ENCODE data around the gene ITPKB.

Gene ITPKB

GRCh38 chr1:226688808-226689207 lies 50.3 kb downstream of the ITPKB start:
- TF ChIP-seq TEAD4 (IDR thresholded peaks at IDR 0.05), result no peak
- no peak for TF ChIP-seq EP300 (IDR thresholded peaks at IDR 0.05; ENCODE audit: borderline replicate concordance)
- TF ChIP-seq NFIC (IDR thresholded peaks at IDR 0.05), result no peak
- TF ChIP-seq ZBTB7A (IDR thresholded peaks at IDR 0.05; ENCODE audit: low read depth), result no peak
- TF ChIP-seq TAF1 (IDR thresholded peaks at IDR 0.05; ENCODE audit: low read depth), result no peak
- no peak for TF ChIP-seq USF1 (IDR thresholded peaks at IDR 0.05)
- no peak for TF ChIP-seq YY1 (IDR thresholded peaks at IDR 0.05; ENCODE audit: low read depth)
- TF ChIP-seq CEBPB (IDR thresholded peaks at IDR 0.05), result no peak
- TF ChIP-seq FOXM1 (IDR thresholded peaks at IDR 0.05; ENCODE audit: borderline replicate concordance, low read depth), result no peak
- no peak for TF ChIP-seq MAX (IDR thresholded peaks at IDR 0.05)

- TF ChIP-seq ZBTB7A (IDR thresholded peaks at IDR 0.05; ENCODE audit: low read depth), result no peak
- TF ChIP-seq TAF1 (IDR thresholded peaks at IDR 0.05; ENCODE audit: low read depth), result no peak
- TF ChIP-seq REST (IDR thresholded peaks at IDR 0.05; ENCODE audit: low read depth), result no peak
- TF ChIP-seq FOXM1 (IDR thresholded peaks at IDR 0.05; ENCODE audit: borderline replicate concordance, low read depth), result no peak
- no peak for TF ChIP-seq YY1 (IDR thresholded peaks at IDR 0.05; ENCODE audit: low read depth)
- no peak for TF ChIP-seq RAD21 (IDR thresholded peaks at IDR 0.05; ENCODE audit: low read depth)
- TF ChIP-seq TCF12 (IDR thresholded peaks at IDR 0.05; ENCODE audit: low read depth), result no peak
- no peak for TF ChIP-seq CEBPB (IDR thresholded peaks at IDR 0.05)
- no peak for TF ChIP-seq USF1 (IDR thresholded peaks at IDR 0.05)
- no peak for TF ChIP-seq EGR1 (IDR thresholded peaks at IDR 0.05)
- no peak for TF ChIP-seq NFIC (IDR thresholded peaks at IDR 0.05)
- no peak for TF ChIP-seq TEAD4 (IDR thresholded peaks at IDR 0.05)
These were observed 50.9 kb downstream of the ITPKB start for GRCh38 chr1:226688056-226688748.

DNA sequence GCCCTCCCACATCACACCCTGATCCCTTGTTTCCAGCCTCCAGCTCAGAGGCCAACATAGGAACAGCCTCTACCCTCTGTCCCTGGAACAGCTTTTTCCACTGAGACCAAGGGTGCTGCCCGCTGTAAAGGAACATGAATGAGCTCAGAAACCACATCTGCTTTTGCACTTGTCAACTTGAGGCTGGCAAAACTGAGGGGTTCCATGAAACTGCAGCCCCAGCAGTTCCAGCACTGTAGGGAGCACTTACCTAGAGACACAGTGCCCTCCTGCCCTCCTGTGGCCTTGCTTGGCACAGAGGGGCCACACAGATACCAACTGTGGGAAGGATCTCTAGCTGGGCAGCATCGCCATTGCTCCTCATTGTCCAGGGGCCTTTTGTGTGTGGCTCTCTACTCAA lies 51.7 kb downstream of the ITPKB start:
- TF ChIP-seq CEBPB (IDR thresholded peaks at IDR 0.05) (no peak), TEAD4 (IDR thresholded peaks at IDR 0.05) (no peak), NFIC (IDR thresholded peaks at IDR 0.05) (no peak)

GRCh38 chr1:226686440-226687425 lies 52.3 kb downstream of the ITPKB start:
- TF ChIP-seq CEBPB (IDR thresholded peaks at IDR 0.05), result no peak
- no peak for TF ChIP-seq YY1 (IDR thresholded peaks at IDR 0.05; ENCODE audit: low read depth)
- no peak for TF ChIP-seq ZBTB7A (IDR thresholded peaks at IDR 0.05; ENCODE audit: low read depth)
- no peak for TF ChIP-seq MAX (IDR thresholded peaks at IDR 0.05)
- no peak for TF ChIP-seq TEAD4 (IDR thresholded peaks at IDR 0.05)

DNA sequence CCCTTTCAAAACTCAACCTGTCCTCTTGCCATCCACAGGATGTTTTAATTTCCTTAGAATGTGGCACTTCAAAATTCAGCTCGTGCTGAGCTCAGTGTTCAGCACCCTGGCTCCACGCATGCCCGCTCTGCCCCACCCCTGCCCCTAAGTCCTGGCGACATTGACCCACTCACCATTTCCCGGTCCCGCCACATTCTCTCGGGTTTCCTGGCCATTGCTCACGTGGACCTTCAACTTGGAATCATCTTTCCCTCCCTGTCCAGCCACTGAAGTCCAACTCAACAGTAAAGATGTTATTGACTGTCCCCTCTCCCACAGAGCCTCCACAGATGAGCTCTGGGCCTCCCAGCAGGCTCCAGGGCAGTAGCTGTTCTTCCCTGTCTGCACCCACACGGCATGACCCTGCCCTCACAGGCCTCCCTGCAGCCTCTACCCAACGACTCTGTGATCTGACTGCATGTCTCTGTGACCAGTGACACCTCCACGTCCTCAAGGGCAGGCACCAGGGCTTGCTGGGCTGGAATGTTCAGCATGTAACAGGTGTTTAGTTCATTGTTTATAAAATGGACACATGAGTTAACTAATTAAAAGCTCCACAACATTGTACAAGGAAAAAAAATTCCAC lies 53.8 kb downstream of the ITPKB start:
- no peak for TF ChIP-seq EP300 (IDR thresholded peaks at IDR 0.05; ENCODE audit: borderline replicate concordance)
- TF ChIP-seq FOXM1 (IDR thresholded peaks at IDR 0.05; ENCODE audit: borderline replicate concordance, low read depth), result no peak

- TF ChIP-seq TCF12 (IDR thresholded peaks at IDR 0.05; ENCODE audit: low read depth), result no peak
- TF ChIP-seq CREB1 (IDR thresholded peaks at IDR 0.05; ENCODE audit: low read depth), result no peak
- TF ChIP-seq RAD21 (IDR thresholded peaks at IDR 0.05; ENCODE audit: low read depth), result no peak
- TF ChIP-seq EGR1 (IDR thresholded peaks at IDR 0.05), result no peak
- TF ChIP-seq NFIC (IDR thresholded peaks at IDR 0.05), result no peak
- TF ChIP-seq CEBPB (IDR thresholded peaks at IDR 0.05), result no peak
- no peak for TF ChIP-seq REST (IDR thresholded peaks at IDR 0.05; ENCODE audit: low read depth)
- no peak for TF ChIP-seq MAX (IDR thresholded peaks at IDR 0.05)
- no peak for TF ChIP-seq YY1 (IDR thresholded peaks at IDR 0.05; ENCODE audit: low read depth)
These were observed 55.1 kb downstream of the ITPKB start for GRCh38 chr1:226684026-226684425.
